H4 (cell line): Measurements from ENCODE around the gene WNT5B. TPM values are rescaled to one million over a fixed set of nuclear protein-coding genes. Genes with fewer than 3 reads are reported as not detected.
"Not testable (repeated sequence)": the region's sequence is repeated elsewhere in the genome, so short reads cannot be mapped to it uniquely, and the experiment has no call there.

Source experiments
- DNase-seq: peaks from one replicate; pipeline ENCODE4 v3.0.0-alpha.2; 2015; ENCODE audit warnings: low spot score
- total RNA-seq: library from RNA; depleted of rRNA; stranded (reverse); fragments of >200 nt; shearing (Covaris generic); gene quantifications from 2 replicates; pipeline ENCODE4 v1.2.3, GENCODE V29; 2014; rRNA removed

The WNT5B gene
- total RNA-seq, 1 experiment from 2014 or later, result 6.4 TPM

- DNase-seq, result peak; percentile 98
These were observed 61.6 kb downstream of the WNT5B start, which contains the start of gene ADIPOR2 for GRCh38 chr12:1690578-1691122. Gene ADIPOR2 (plus strand): TSS chr12:1691070. CDS start chr12:1754344, 63,274 bp downstream.

GRCh38 chr12:1691123-1692007 lies 62.3 kb downstream of the WNT5B start:
- DNase-seq, result no peak

- no peak for DNase-seq
These were observed 63.2 kb downstream of the WNT5B start for GRCh38 chr12:1692226-1692625.

GRCh38 chr12:1692895-1693610 lies 64.0 kb downstream of the WNT5B start:
- no peak for DNase-seq

GRCh38 chr12:1695097-1695496 lies 66.1 kb downstream of the WNT5B start:
- DNase-seq, result not testable (repeated sequence)

- DNase-seq, result no peak
These were observed 67.0 kb downstream of the WNT5B start for GRCh38 chr12:1695886-1696670.

- DNase-seq, result no peak
These were observed 67.8 kb downstream of the WNT5B start for GRCh38 chr12:1696800-1697199.

Other genes with a start within 250 kb of the WNT5B start
- 5.3 and 6.1 TPM in 2 replicates for gene FBXL14, start 34.6 kb upstream of the WNT5B start, total RNA-seq
- 40.5 and 42.1 TPM in 2 replicates for gene ADIPOR2, start 61.8 kb downstream of the WNT5B start, total RNA-seq
- gene LRTM2, start 191.3 kb downstream of the WNT5B start, total RNA-seq, result not detected in 2 replicates